Hepatocyte (in vitro differentiated cells): ENCODE measurements around the gene KAZALD1.

Source experiments
- EZH2 ChIP-seq: fragments of 200-600 bp; sonication (generic); IDR thresholded peaks from 2 replicates; pipeline ENCODE4 v1.6.1; 2016; ENCODE audit warnings: antibody characterized with exemption, mild to moderate bottlenecking, borderline replicate concordance
- TF ChIP-seq, protein P1 (sequence below): fragments of 200-600 bp; sonication (generic); IDR thresholded peaks from 2 replicates; pipeline ENCODE4 v1.5.1; 2016; ENCODE audit warnings: antibody characterized with exemption, mild to moderate bottlenecking; ENCODE audit not compliant: poor library complexity

GRCh38 chr10:101042667-101043362 lies 19.0 kb upstream of the KAZALD1 start:
- TF ChIP-seq, protein P1, sequence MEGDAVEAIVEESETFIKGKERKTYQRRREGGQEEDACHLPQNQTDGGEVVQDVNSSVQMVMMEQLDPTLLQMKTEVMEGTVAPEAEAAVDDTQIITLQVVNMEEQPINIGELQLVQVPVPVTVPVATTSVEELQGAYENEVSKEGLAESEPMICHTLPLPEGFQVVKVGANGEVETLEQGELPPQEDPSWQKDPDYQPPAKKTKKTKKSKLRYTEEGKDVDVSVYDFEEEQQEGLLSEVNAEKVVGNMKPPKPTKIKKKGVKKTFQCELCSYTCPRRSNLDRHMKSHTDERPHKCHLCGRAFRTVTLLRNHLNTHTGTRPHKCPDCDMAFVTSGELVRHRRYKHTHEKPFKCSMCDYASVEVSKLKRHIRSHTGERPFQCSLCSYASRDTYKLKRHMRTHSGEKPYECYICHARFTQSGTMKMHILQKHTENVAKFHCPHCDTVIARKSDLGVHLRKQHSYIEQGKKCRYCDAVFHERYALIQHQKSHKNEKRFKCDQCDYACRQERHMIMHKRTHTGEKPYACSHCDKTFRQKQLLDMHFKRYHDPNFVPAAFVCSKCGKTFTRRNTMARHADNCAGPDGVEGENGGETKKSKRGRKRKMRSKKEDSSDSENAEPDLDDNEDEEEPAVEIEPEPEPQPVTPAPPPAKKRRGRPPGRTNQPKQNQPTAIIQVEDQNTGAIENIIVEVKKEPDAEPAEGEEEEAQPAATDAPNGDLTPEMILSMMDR, result no peak
- no peak for TF ChIP-seq EZH2
